ENCODE data around the gene DVL3.

DNA sequence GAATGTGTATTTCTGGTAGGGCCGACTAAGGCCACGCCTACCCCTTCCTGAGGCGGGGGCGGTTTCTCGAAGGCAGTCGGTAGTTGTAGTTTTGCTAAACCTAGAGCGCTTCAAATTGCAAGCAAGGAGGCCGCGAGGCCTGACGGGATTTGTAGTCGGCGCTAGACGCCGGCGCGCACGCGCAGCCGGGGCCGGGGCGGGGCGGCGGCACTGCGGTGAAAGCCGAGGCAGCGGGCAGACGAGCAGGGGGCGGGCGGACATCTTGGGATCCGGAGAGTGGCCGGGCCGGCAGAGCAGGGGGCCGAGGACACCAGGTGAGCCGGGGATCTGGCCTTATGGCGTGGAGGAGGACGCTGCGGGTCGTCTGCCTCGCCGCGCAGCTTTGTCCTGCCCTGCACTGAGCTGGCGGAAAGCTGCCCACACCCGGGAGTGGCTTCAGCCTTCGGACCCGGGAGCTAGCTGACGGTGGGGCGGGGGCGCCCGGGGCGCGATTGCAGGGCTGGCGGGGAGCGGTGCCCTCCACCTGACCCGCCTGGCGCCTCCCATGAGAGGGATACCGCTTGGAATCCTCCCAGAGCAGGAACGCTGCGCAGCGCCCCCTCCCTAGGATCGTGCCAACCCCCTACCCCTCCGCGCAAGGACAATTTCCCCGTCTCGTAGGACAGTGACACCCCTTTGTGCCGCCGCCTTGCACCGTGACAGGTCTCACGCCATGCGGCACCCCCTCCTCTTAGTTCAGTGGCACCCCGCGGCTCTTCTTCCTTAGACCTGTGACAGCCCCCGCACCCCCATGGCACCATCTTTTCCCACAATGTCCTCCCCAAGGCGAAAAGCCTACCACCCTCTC, 19.7 kb downstream of the DVL3 start, which contains the start of gene AP2M1:
- TF ChIP-seq POLR2A (IDR thresholded peaks at IDR 0.05; ENCODE audit: low read depth, low read length) = peak; percentile 94
- no peak for TF ChIP-seq ETV6 (conservative IDR thresholded peaks at IDR 0.05 in 1 of 2, IDR thresholded peaks at IDR 0.05 in 1 of 2; ENCODE audit: borderline replicate concordance in 1 of 2, low read depth in 1 of 2)
